Epithelial cell of alveolus of lung (primary cell): ENCODE data around the gene SNUPN. TPM values are rescaled to one million over a fixed set of nuclear protein-coding genes. Genes with fewer than 3 reads are reported as not detected.

Experiments used
- total RNA-seq: library from RNA; depleted of rRNA; stranded (reverse); fragments of >200 nt; gene quantifications from 2 replicates; pipeline ENCODE4 v1.2.1, GENCODE V29; 2015

The SNUPN gene
- total RNA-seq, result 27.4 and 28.6 TPM in 2 replicates

GRCh38 chr15:75625542-75626347, at the start of gene SNUPN:
Gene SNUPN (minus strand): TSS chr15:75625725. CDS start chr15:75621051, 4,674 bp downstream.

GRCh38 chr15:75647370-75648155, 22.0 kb upstream of the SNUPN start, which contains the start of gene SNX33:
Gene SNX33 (plus strand): TSS chr15:75647912. CDS start chr15:75649103, 1,191 bp downstream.

GRCh38 chr15:75639709-75640482, 14.4 kb upstream of the SNUPN start, which contains the start of gene IMP3:
Gene IMP3 (minus strand): TSS chr15:75640224. CDS start chr15:75640168, 56 bp downstream.

GRCh38 chr15:75578948-75579920, 46.3 kb downstream of the SNUPN start, which contains the start of gene PTPN9:
Gene PTPN9 (minus strand): TSS chr15:75579315. CDS start chr15:75578776, 539 bp downstream.

Other genes with a start within 250 kb of the SNUPN start
- gene SIN3A, start 174.0 kb downstream of the SNUPN start, total RNA-seq, result 30.4 and 30.5 TPM in 2 replicates
- gene PTPN9, start 46.4 kb downstream of the SNUPN start, total RNA-seq, result 21.2 and 22.9 TPM in 2 replicates
- 95.4 and 97.6 TPM in 2 replicates for gene IMP3, start 14.5 kb upstream of the SNUPN start, total RNA-seq
- gene SNX33, start 22.2 kb upstream of the SNUPN start, total RNA-seq, result 21.2 and 24.2 TPM in 2 replicates
- 17.1 and 33.9 TPM in 2 replicates for gene CSPG4, start 87.1 kb upstream of the SNUPN start, total RNA-seq
- gene UBE2Q2, start 217.7 kb upstream of the SNUPN start, total RNA-seq, result 23.2 and 31.9 TPM in 2 replicates